SK-N-SH treated with all-trans-retinoic acid at 6 μM for 48 hours (cell line): Measurements from ENCODE around the gene ASF1B.

Experiments used
- ATAC-seq: fragments of 200-7000 bp; cut with Tn5 transposase; 3 replicates; pipeline ENCODE4 v1.9.1; 2020; ENCODE audit warnings: mild to moderate bottlenecking, moderate library complexity
- ARNTL ChIP-seq: fragments of 450-650 bp; formaldehyde crosslinking; IDR thresholded peaks from 2 replicates; pipeline ENCODE4 v1.5.0; 2020; ENCODE audit warnings: low read depth, mild to moderate bottlenecking, moderate library complexity, borderline replicate concordance
- BACH2 ChIP-seq: fragments of 250-450 bp; sonication (Bioruptor Pico); IDR thresholded peaks from 2 replicates; pipeline ENCODE4 v1.9.0; 2021; ENCODE audit warnings: mild to moderate bottlenecking, borderline replicate concordance
- CREB5 ChIP-seq: fragments of 250-450 bp; sonication (Bioruptor Pico); IDR thresholded peaks from 2 replicates; pipeline ENCODE4 v1.5.1; 2020; ENCODE audit warnings: low read depth, mild to moderate bottlenecking, moderate library complexity
- CSDC2 ChIP-seq: fragments of 250-450 bp; sonication (Bioruptor Pico); IDR thresholded peaks from 2 replicates; pipeline ENCODE4 v1.5.0; 2020; ENCODE audit warnings: mild to moderate bottlenecking, moderate library complexity
- CSRNP3 ChIP-seq: fragments of 250-450 bp; sonication (Bioruptor Pico); IDR thresholded peaks from 2 replicates; pipeline ENCODE4 v1.5.1; 2021; ENCODE audit warnings: mild to moderate bottlenecking, moderate library complexity
- GLIS3 ChIP-seq: fragments of 250-450 bp; sonication (Bioruptor Pico); IDR thresholded peaks from 2 replicates; pipeline ENCODE4 v1.5.0; 2020; ENCODE audit warnings: mild to moderate bottlenecking, moderate library complexity
- ISL1 ChIP-seq: fragments of 250-450 bp; sonication (Bioruptor Pico); IDR thresholded peaks from 2 replicates; pipeline ENCODE4 v2.1.2; 2022; ENCODE audit warnings: mild to moderate bottlenecking, moderate library complexity
- OSR1 ChIP-seq: fragments of 250-450 bp; sonication (Bioruptor Pico); IDR thresholded peaks from 2 replicates; pipeline ENCODE4 v1.8.0; 2022; ENCODE audit warnings: moderate library complexity, mild to moderate bottlenecking, inconsistent platforms
- PATZ1 ChIP-seq: fragments of 250-450 bp; sonication (Bioruptor Pico); IDR thresholded peaks from 2 replicates; pipeline ENCODE4 v1.8.0; 2020; ENCODE audit warnings: mild to moderate bottlenecking, moderate library complexity, borderline replicate concordance
- POU6F1 ChIP-seq: fragments of 250-450 bp; sonication (Bioruptor Pico); IDR thresholded peaks from 2 replicates; pipeline ENCODE4 v1.8.0; 2021; ENCODE audit warnings: low read depth, mild to moderate bottlenecking, moderate library complexity, borderline replicate concordance
- PPARA ChIP-seq: fragments of 250-450 bp; sonication (Bioruptor Pico); IDR thresholded peaks from 2 replicates; pipeline ENCODE4 v1.5.0; 2020; ENCODE audit warnings: mild to moderate bottlenecking, borderline replicate concordance
- RARB ChIP-seq: fragments of 250-450 bp; sonication (Bioruptor Pico); IDR thresholded peaks from 2 replicates; pipeline ENCODE4 v1.8.0; 2021; ENCODE audit warnings: mild to moderate bottlenecking, moderate library complexity
- SNAI2 ChIP-seq: fragments of 250-450 bp; sonication (Bioruptor Pico); IDR thresholded peaks from 2 replicates; pipeline ENCODE4 v1.5.0; 2020; ENCODE audit warnings: mild to moderate bottlenecking, moderate library complexity
- TCF4 ChIP-seq: fragments of 250-450 bp; sonication (Bioruptor Pico); IDR thresholded peaks from 2 replicates; pipeline ENCODE4 v1.8.0; 2021; ENCODE audit warnings: mild to moderate bottlenecking, moderate library complexity, borderline replicate concordance
- TOX ChIP-seq: fragments of 250-450 bp; sonication (Bioruptor Pico); IDR thresholded peaks from 2 replicates; pipeline ENCODE4 v1.8.0; 2021; ENCODE audit warnings: mild to moderate bottlenecking, moderate library complexity, borderline replicate concordance
- TSHZ2 ChIP-seq: fragments of 250-450 bp; sonication (Bioruptor Pico); IDR thresholded peaks from 2 replicates; pipeline ENCODE4 v1.5.0; 2020; ENCODE audit warnings: mild to moderate bottlenecking, moderate library complexity
- ZC3H10 ChIP-seq: fragments of 250-450 bp; sonication (Bioruptor Pico); IDR thresholded peaks from 2 replicates; pipeline ENCODE4 v1.5.1; 2021; ENCODE audit warnings: mild to moderate bottlenecking, moderate library complexity
- ZFP3 ChIP-seq: fragments of 250-450 bp; sonication (Bioruptor Pico); IDR thresholded peaks from 2 replicates; pipeline ENCODE4 v1.5.0; 2020; ENCODE audit warnings: mild to moderate bottlenecking, moderate library complexity
- ZFP30 ChIP-seq: fragments of 450-650 bp; formaldehyde crosslinking; IDR thresholded peaks from 2 replicates; pipeline ENCODE4 v1.5.0; 2022; ENCODE audit warnings: mild to moderate bottlenecking, moderate library complexity
- ZNF565 ChIP-seq: fragments of 450-650 bp; formaldehyde crosslinking; conservative IDR thresholded peaks from 2 replicates; pipeline ENCODE4 v1.5.0; 2020; ENCODE audit warnings: low read depth, mild to moderate bottlenecking, moderate library complexity
- ZNF70 ChIP-seq: fragments of 450-650 bp; formaldehyde crosslinking; IDR thresholded peaks from 2 replicates; pipeline ENCODE4 v1.5.0; 2020; ENCODE audit warnings: mild to moderate bottlenecking, moderate library complexity

ASF1B gene

GRCh38 chr19:14156971-14157717 lies 20.8 kb upstream of the ASF1B start (continued):
- TF ChIP-seq ZNF70 (CRISPR knock-in tag) (no peak), OSR1 (CRISPR knock-in tag) (no peak)

- TF ChIP-seq POU6F1 (CRISPR knock-in tag) = no peak
- no peak for TF ChIP-seq ARNTL
- TF ChIP-seq ZNF565 = no peak
- TF ChIP-seq CSDC2 (CRISPR knock-in tag) = no peak
- TF ChIP-seq SNAI2 (CRISPR knock-in tag) = no peak
- TF ChIP-seq ISL1 = no peak
- no peak for TF ChIP-seq ZC3H10 (CRISPR knock-in tag)
- no peak for TF ChIP-seq BACH2
- TF ChIP-seq ZFP30 (CRISPR knock-in tag) = no peak
- TF ChIP-seq ZNF70 (CRISPR knock-in tag) = no peak
- no peak for TF ChIP-seq RARB
- no peak for TF ChIP-seq GLIS3 (CRISPR knock-in tag)
- no peak for TF ChIP-seq TSHZ2 (CRISPR knock-in tag)
- TF ChIP-seq OSR1 (CRISPR knock-in tag) = no peak
- no peak for TF ChIP-seq ZFP3
- no peak for TF ChIP-seq PPARA (CRISPR knock-in tag)
- TF ChIP-seq PATZ1 (CRISPR knock-in tag) = no peak
- TF ChIP-seq, all 23 proteins: peak for 0
- no peak for ATAC-seq
Observed at GRCh38 chr19:14156122-14156521, 19.7 kb upstream of the ASF1B start.

GRCh38 chr19:14155371-14155770 lies 19.0 kb upstream of the ASF1B start:
- no peak for ATAC-seq
- TF ChIP-seq ZFP3 (no peak), TOX (CRISPR knock-in tag) (no peak), ZNF70 (CRISPR knock-in tag) (no peak), CREB5 (CRISPR knock-in tag) (no peak)

GRCh38 chr19:14152713-14153112 lies 16.3 kb upstream of the ASF1B start:
- ATAC-seq = no peak
- TF ChIP-seq POU6F1 (CRISPR knock-in tag) (no peak), CSDC2 (CRISPR knock-in tag) (no peak), ZNF565 (no peak), BACH2 (no peak), ZNF70 (CRISPR knock-in tag) (no peak), ZFP3 (no peak), ARNTL (no peak), ZFP30 (CRISPR knock-in tag) (no peak), CSRNP3 (CRISPR knock-in tag) (no peak), TCF4 (CRISPR knock-in tag) (no peak), ZC3H10 (CRISPR knock-in tag) (no peak), OSR1 (CRISPR knock-in tag) (no peak), ISL1 (no peak), PATZ1 (CRISPR knock-in tag) (no peak)
